ENCODE results near the gene LGALS7. TPM values are rescaled to one million over a fixed set of nuclear protein-coding genes. Genes with fewer than 3 reads are reported as not detected.

Gene LGALS7
- polyA plus RNA-seq, 3 donors, result not detected

GRCh38 chr19:38737921-38738737 lies 35.2 kb downstream of the LGALS7 start:
- H3K36me3 Mint-ChIP-seq, result peaks cover 0 to 3% of the 10 kb centered on the region in 2 donors
- Histone ChIP-seq H3K4me2 (replicated peaks; ENCODE audit: extremely low read depth, low read length, poor library complexity, severe bottlenecking) (no peak overlapping the region), H4K20me1 (ENCODE audit: insufficient read depth, low read length) (no peaks in the 10 kb centered on the region), H3K9me3 (replicated peaks in 1 of 2; ENCODE audit: control insufficient read depth in 1 of 2, insufficient read depth in 1 of 2, low read length in 2 of 2) (no peaks in the 10 kb centered on the region), H3K27me3 (ENCODE audit: control insufficient read depth in 2 of 2, insufficient read depth in 2 of 2, low read length in 2 of 2) (peaks cover 0 to 13% of the 10 kb centered on the region in 2 donors), H3K4me1 (ENCODE audit: control insufficient read depth in 1 of 2, insufficient read depth in 2 of 2, low read length in 2 of 2) (peaks cover 36 to 49% of the 10 kb centered on the region in 2 donors), H3K79me2 (ENCODE audit: insufficient read depth, low read length) (no peaks in the 10 kb centered on the region), H3K9ac (ENCODE audit: insufficient read depth, low read length, poor library complexity, severe bottlenecking) (no peak overlapping the region), H3K36me3 (replicated peaks in 1 of 2; ENCODE audit: control insufficient read depth in 1 of 2, insufficient read depth in 2 of 2, low read length in 2 of 2) (no peaks in the 10 kb centered on the region), H2AFZ (ENCODE audit: insufficient read depth, low read depth, low read length, poor library complexity, severe bottlenecking) (no peak overlapping the region), H3K4me3 (replicated peaks in 1 of 3; ENCODE audit: low read depth in 2 of 3, low read length in 3 of 3) (no peak overlapping the region), H3K27ac (ENCODE audit: low read depth in 1 of 2, low read length in 2 of 2) (no peak overlapping the region)
- H3K27me3 Mint-ChIP-seq (ENCODE audit: low read depth in 3 of 3), result peaks cover 15 to 30% (median 19%) of the 10 kb centered on the region in 3 donors
- peaks cover 0 to 5% (median 1%) of the 10 kb centered on the region in 7 donors for H3K9me3 Mint-ChIP-seq
- TF ChIP-seq, protein P1, sequence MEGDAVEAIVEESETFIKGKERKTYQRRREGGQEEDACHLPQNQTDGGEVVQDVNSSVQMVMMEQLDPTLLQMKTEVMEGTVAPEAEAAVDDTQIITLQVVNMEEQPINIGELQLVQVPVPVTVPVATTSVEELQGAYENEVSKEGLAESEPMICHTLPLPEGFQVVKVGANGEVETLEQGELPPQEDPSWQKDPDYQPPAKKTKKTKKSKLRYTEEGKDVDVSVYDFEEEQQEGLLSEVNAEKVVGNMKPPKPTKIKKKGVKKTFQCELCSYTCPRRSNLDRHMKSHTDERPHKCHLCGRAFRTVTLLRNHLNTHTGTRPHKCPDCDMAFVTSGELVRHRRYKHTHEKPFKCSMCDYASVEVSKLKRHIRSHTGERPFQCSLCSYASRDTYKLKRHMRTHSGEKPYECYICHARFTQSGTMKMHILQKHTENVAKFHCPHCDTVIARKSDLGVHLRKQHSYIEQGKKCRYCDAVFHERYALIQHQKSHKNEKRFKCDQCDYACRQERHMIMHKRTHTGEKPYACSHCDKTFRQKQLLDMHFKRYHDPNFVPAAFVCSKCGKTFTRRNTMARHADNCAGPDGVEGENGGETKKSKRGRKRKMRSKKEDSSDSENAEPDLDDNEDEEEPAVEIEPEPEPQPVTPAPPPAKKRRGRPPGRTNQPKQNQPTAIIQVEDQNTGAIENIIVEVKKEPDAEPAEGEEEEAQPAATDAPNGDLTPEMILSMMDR (IDR thresholded peaks at IDR 0.05), result no peak
- peak in 1 of 3 donors; percentile 2 for DNase-seq
- H3K4me1 Mint-ChIP-seq, result peaks cover 41% of the 10 kb centered on the region
- peak overlapping the region; percentile 44 to 81 for H3K4me3 Mint-ChIP-seq
- intact Hi-C loops (cut with micrococcal nuclease), result loop anchor here in 1 of 2 donors (10.0 kb wide), 1 partner anchor 187 kb away; no protein-coding TSS in a partner anchor
- 100% methylated on average over 7 of the region's 21 CpGs for WGBS (ENCODE audit: insufficient coverage)
- peak overlapping the region in 3 of 7 donors; percentile 3 to 61 (median 31) for H3K27ac Mint-ChIP-seq

DNA sequence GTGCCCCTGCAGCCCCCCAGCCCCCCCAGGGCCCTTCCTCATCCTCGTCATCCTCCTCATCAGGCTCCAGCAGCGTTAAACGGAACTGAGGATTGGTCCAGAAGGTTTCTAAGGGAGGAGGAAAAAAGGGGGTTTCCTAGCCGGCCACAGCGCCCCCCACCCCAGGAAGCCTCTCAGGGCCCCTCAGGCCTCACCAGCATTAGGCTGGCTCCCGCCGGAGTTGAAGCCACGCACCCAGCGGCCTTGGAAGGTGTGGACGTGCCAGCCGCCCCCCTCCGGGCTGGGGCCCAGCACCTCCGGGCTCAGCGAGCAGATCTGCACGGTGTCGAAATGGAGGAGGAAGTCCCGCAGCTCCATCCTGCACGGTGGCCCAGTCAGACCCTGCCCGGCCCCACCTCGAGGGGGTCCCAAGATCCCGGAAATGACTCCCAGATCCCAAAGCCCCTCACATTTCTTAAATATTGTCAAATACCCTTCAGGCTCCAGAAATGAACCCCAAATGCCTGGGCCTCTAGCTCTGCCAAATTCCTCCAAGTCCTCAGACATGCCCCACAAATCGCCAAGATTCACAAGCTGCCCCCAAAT lies 35.9 kb downstream of the LGALS7 start:
- TF ChIP-seq, protein P1 (IDR thresholded peaks at IDR 0.05), result no peak
- Histone ChIP-seq H3K4me3 (replicated peaks in 1 of 3; ENCODE audit: low read depth in 2 of 3, low read length in 3 of 3) (peak overlapping the region in 1 of 3 experiments; percentile 59), H3K36me3 (replicated peaks in 1 of 2; ENCODE audit: control insufficient read depth in 1 of 2, insufficient read depth in 2 of 2, low read length in 2 of 2) (no peaks in the 10 kb centered on the region), H3K4me2 (replicated peaks; ENCODE audit: extremely low read depth, low read length, poor library complexity, severe bottlenecking) (peak overlapping the region; percentile 74), H3K9me3 (replicated peaks in 1 of 2; ENCODE audit: control insufficient read depth in 1 of 2, insufficient read depth in 1 of 2, low read length in 2 of 2) (no peaks in the 10 kb centered on the region), H3K27ac (ENCODE audit: low read depth in 1 of 2, low read length in 2 of 2) (no peak overlapping the region), H3K9ac (ENCODE audit: insufficient read depth, low read length, poor library complexity, severe bottlenecking) (no peak overlapping the region), H3K27me3 (ENCODE audit: control insufficient read depth in 2 of 2, insufficient read depth in 2 of 2, low read length in 2 of 2) (peaks cover 0 to 13% of the 10 kb centered on the region in 2 donors), H3K4me1 (ENCODE audit: control insufficient read depth in 1 of 2, insufficient read depth in 2 of 2, low read length in 2 of 2) (peaks cover 36 to 51% of the 10 kb centered on the region in 2 donors), H2AFZ (ENCODE audit: insufficient read depth, low read depth, low read length, poor library complexity, severe bottlenecking) (peak overlapping the region; percentile 69), H3K79me2 (ENCODE audit: insufficient read depth, low read length) (no peaks in the 10 kb centered on the region), H4K20me1 (ENCODE audit: insufficient read depth, low read length) (no peaks in the 10 kb centered on the region)
- 5% methylated on average over 17 of the region's 22 CpGs for WGBS (ENCODE audit: insufficient coverage)
- peaks cover 0 to 3% of the 10 kb centered on the region in 2 donors for H3K36me3 Mint-ChIP-seq
- intact Hi-C loops (cut with micrococcal nuclease), result loop anchor here in 1 of 2 donors (10.0 kb wide), 1 partner anchor 187 kb away; no protein-coding TSS in a partner anchor
- H3K27ac Mint-ChIP-seq, result peak overlapping the region in 5 of 7 donors; percentile 0 to 48 (median 11)
- peaks cover 0 to 5% (median 1%) of the 10 kb centered on the region in 7 donors for H3K9me3 Mint-ChIP-seq
- DNase-seq, result peak in 2 of 3 donors; percentile 22 to 52
- H3K4me1 Mint-ChIP-seq, result peaks cover 48% of the 10 kb centered on the region
- H3K4me3 Mint-ChIP-seq, result peak overlapping the region; percentile 44 to 81
- peaks cover 15 to 29% (median 19%) of the 10 kb centered on the region in 3 donors for H3K27me3 Mint-ChIP-seq (ENCODE audit: low read depth in 3 of 3)
